ENCODE measurements around the gene VAPA.

The VAPA gene

DNA sequence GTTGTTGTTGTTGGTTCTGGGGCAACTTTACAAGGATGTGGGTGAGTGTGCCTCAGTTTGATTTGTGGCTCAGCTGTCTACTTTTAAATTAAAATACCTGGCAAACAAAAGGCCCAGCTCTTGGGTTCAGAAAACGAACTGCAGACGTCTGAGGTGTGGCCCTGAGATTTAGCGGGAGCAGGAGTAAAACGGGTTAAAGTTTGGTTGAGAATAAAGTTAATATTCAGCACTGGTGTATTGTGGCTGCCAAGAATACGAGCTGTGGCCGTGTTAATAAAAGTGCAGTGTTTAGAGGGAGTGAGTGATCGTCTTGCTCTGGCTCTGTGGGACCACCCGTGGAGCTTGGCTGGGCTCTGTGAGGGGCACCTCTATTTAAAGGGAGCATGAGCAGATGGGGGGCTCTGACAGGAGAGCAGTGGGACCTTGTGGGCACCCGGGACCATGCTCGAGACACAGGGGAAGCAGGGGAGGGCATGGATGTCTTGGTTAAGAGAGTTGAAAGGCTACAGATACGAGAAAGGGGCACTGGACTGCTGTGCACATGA lies 80.3 kb downstream of the VAPA start:
- TF ChIP-seq, protein P1, sequence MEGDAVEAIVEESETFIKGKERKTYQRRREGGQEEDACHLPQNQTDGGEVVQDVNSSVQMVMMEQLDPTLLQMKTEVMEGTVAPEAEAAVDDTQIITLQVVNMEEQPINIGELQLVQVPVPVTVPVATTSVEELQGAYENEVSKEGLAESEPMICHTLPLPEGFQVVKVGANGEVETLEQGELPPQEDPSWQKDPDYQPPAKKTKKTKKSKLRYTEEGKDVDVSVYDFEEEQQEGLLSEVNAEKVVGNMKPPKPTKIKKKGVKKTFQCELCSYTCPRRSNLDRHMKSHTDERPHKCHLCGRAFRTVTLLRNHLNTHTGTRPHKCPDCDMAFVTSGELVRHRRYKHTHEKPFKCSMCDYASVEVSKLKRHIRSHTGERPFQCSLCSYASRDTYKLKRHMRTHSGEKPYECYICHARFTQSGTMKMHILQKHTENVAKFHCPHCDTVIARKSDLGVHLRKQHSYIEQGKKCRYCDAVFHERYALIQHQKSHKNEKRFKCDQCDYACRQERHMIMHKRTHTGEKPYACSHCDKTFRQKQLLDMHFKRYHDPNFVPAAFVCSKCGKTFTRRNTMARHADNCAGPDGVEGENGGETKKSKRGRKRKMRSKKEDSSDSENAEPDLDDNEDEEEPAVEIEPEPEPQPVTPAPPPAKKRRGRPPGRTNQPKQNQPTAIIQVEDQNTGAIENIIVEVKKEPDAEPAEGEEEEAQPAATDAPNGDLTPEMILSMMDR (IDR thresholded peaks at IDR 0.05; ENCODE audit: low read depth, low read length, missing control alignments) = no peak
- DNase-seq (ENCODE audit: low read depth) = no peak
- no peak overlapping the region for H3K4me3 ChIP-seq (ENCODE audit: low read depth, low read length)
- in situ Hi-C loops (cut with HindIII; ENCODE audit: low sequenced_read_pairs) = no loop called here

DNA sequence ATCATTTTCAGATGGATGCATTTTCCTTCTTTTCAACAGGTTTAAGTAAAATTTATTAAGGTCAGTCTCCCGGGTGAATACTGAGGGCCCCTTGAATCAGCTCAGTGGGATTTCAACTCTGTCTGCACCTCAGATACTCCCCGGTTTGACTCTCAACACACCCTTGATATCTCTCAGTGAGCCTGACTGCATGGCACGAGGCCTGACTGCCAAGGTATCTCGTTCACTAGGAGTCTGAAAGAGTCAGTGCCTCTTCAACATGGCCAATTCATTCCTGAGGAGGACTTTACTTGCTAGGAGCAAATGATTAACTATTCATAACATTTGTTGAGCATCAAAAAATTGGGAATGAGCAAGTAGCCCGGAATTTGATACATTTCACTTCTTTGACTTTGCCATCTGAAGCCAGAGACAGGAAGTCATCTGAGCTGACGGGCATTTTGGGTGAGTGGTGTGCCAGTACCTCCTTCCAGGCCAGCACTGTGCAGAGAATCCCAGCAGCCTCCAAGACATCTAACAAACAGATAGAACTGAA lies 81.0 kb downstream of the VAPA start:
- in situ Hi-C loops (cut with HindIII; ENCODE audit: low sequenced_read_pairs) = no loop called here
- no peak for DNase-seq (ENCODE audit: low read depth)
- TF ChIP-seq, protein P1 (IDR thresholded peaks at IDR 0.05; ENCODE audit: low read depth, low read length, missing control alignments) = no peak
- H3K4me3 ChIP-seq (ENCODE audit: low read depth, low read length) = no peak overlapping the region

DNA sequence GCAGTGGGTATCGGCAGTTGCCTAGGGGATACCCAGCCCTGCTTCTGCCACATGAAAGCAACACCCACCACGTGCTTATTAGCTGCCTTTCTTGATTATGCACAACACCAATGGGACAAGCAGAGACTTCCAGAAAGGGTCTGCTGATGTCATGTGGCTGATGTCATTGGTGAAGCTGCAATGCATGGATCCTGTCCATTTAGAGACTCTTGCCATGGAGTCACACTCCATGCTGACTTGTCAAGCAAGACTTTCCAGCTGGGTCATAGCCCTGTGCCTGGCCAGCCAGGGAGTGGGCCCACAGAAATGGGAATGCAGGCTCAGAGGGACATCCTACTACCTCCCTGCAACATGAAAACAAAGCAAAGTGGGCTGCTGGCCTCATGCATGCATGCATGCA lies 81.8 kb downstream of the VAPA start:
- DNase-seq (ENCODE audit: low read depth) = no peak
- TF ChIP-seq, protein P1 (IDR thresholded peaks at IDR 0.05; ENCODE audit: low read depth, low read length, missing control alignments) = no peak
- in situ Hi-C loops (cut with HindIII; ENCODE audit: low sequenced_read_pairs) = no loop called here
- no peak overlapping the region for H3K4me3 ChIP-seq (ENCODE audit: low read depth, low read length)

DNA sequence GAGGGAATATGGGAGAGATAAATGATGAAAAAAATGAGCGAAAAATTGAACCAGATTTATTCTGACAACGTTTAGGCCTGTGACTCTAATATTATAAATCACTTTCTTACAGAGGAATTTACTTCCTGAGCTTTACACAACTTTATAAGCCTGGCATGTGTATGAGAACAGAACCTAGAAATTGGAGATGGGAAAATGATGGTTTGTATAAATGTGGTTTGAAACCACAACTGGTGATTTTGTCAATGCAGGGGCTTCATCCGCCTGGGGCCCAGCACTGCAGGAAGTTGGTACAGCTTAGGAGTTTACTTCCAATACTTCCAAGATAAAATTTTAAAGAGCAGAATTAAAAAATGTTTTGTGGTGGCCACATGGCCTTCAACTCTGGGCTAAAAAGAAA lies 82.3 kb downstream of the VAPA start:
- no peak overlapping the region for H3K4me3 ChIP-seq (ENCODE audit: low read depth, low read length)
- in situ Hi-C loops (cut with HindIII; ENCODE audit: low sequenced_read_pairs) = no loop called here
- DNase-seq (ENCODE audit: low read depth) = no peak
- TF ChIP-seq, protein P1 (IDR thresholded peaks at IDR 0.05; ENCODE audit: low read depth, low read length, missing control alignments) = no peak

DNA sequence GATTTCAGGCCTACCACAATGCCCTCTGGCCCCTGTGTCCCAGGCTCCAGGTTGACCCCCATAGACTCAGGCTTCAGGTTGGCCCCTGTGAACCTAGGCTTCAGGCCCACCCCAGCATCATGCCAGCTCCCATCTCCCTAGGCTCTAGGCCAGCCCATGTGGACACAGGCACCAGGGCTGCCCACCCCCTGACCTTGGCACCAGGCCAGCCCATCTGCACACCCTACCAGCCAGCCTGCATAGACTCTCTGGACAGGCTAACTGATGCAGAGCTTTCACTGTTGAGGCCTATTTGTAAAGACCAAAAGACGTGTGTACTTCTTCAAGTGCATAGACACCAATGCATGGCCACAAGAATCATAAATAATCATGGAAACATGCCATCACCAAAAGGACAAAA lies 83.9 kb downstream of the VAPA start:
- DNase-seq (ENCODE audit: low read depth) = no peak
- in situ Hi-C loops (cut with HindIII; ENCODE audit: low sequenced_read_pairs) = no loop called here
- no peak overlapping the region for H3K4me3 ChIP-seq (ENCODE audit: low read depth, low read length)
- TF ChIP-seq, protein P1 (IDR thresholded peaks at IDR 0.05; ENCODE audit: low read depth, low read length, missing control alignments) = no peak

DNA sequence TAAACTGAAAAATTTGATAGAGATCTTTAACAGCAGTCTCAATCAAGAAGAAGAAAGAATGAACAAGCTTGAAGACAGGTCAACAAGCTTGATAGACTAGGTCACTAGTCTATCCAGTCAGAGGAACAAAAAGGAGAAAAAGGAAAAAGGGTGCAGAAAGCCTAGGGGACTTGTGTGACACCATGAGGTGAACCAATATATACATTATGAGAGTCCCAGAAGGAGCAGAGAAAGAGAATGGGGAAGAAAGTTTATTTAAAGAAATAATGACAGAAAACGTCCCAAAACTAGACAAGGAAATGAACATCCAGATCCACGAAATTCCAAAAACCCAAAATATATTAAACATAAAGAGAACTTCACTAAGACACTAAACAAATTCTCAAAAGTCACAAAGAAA lies 84.5 kb downstream of the VAPA start:
- TF ChIP-seq, protein P1 (IDR thresholded peaks at IDR 0.05; ENCODE audit: low read depth, low read length, missing control alignments) = no peak
- no peak overlapping the region for H3K4me3 ChIP-seq (ENCODE audit: low read depth, low read length)
- DNase-seq (ENCODE audit: low read depth) = no peak
- in situ Hi-C loops (cut with HindIII; ENCODE audit: low sequenced_read_pairs) = no loop called here

Measured in astrocyte of the cerebellum (primary cell).